HepG2 (cell line): ENCODE results near the gene RASGRP1. TPM values are rescaled to one million over a fixed set of nuclear protein-coding genes. Genes with fewer than 3 reads are reported as not detected.

Experiments used
- ATAC-seq: fragments of 200-7000 bp; cut with Tn5 transposase; 3 replicates; pipeline ENCODE4 v1.9.1; 2020; ENCODE audit warnings: mild to moderate bottlenecking, moderate library complexity
- BruUV-seq: library from RNA; stranded (reverse); fragments of 400-500 nt; replicated peaks from 2 replicates; lab custom pipeline; 2021; lab: Mats Ljungman, UMichigan
- CTCF ChIA-PET: fragments of 300-600 bp; formaldehyde crosslinking; extraction: SDS; loops from one replicate; lab custom pipeline; 2021; ENCODE audit warnings: low total read pairs, inconsistent platforms, low intra/inter-chr PET ratio; lab: Yijun Ruan, JAX
- POLR2A ChIA-PET: fragments of 350-600 bp; sonication (Branson Sonifier 250); formaldehyde crosslinking; loops from one replicate; lab custom pipeline; 2020; ENCODE audit warnings: antibody characterized with exemption, inconsistent platforms; lab: Yijun Ruan, JAX
- DNase-seq: peaks from one replicate; pipeline ENCODE4 v3.0.0-alpha.2; 2015; ENCODE audit warnings: low spot score
- FAIRE-seq: peaks from 3 replicates; lab custom pipeline; 2011; peaks lifted over from hg19 to GRCh38; lab: Jason Lieb, UNC
- H2AFZ ChIP-seq: one replicate; pipeline ENCODE4 v1.6.1; 2011; ENCODE audit warnings: low read length, inconsistent platforms
- H3K27ac ChIP-seq: fragments of 300-600 bp; 3 replicates; pipeline ENCODE4 v1.8.0; 2011; ENCODE audit warnings: mixed run types, mild to moderate bottlenecking, mixed read lengths, low read length, inconsistent platforms; ENCODE audit not compliant: insufficient read depth; ENCODE audit errors: extremely low read length
- H3K27me3 ChIP-seq, 2 experiments: fragments of 200-600 bp in 1 of 2; 2 replicates in 1 of 2; 3 replicates in 1 of 2; pipeline versions ENCODE4 v1.6.0 to v1.8.0; 2011; ENCODE audit warnings: low read length in 2 of 2, mild to moderate bottlenecking in 2 of 2, moderate library complexity in 2 of 2, inconsistent platforms in 1 of 2; ENCODE audit not compliant: insufficient read depth in 2 of 2, control insufficient read depth in 1 of 2
- H3K36me3 ChIP-seq, 2 experiments: fragments of 200-600 bp in 1 of 2; replicated peaks in 1 of 2; 2 replicates in 1 of 2; 3 replicates in 1 of 2; pipeline versions ENCODE4 v1.5.1 to v1.8.0; 2011; ENCODE audit warnings: low read length in 2 of 2, inconsistent platforms in 1 of 2; ENCODE audit not compliant: insufficient read depth in 2 of 2, control insufficient read depth in 1 of 2
- H3K4me1 ChIP-seq: 2 replicates; pipeline ENCODE4 v1.5.1; 2012; ENCODE audit warnings: low read length, inconsistent platforms; ENCODE audit not compliant: insufficient read depth
- H3K4me2 ChIP-seq: 2 replicates; pipeline ENCODE4 v1.6.0; 2011; ENCODE audit warnings: low read depth, low read length, inconsistent platforms
- H3K4me3 ChIP-seq, 3 experiments: fragments of 200-600 bp in 1 of 3; sonication (generic), shearing (Covaris generic) in 1 of 3; replicated peaks in 1 of 3; 2 replicates each; pipeline ENCODE4 v1.5.1; 2011 to 2016; ENCODE audit warnings: low read length in 3 of 3, inconsistent platforms in 2 of 3, low read depth in 2 of 3, mild to moderate bottlenecking in 2 of 3, control low read depth in 1 of 3, mixed read lengths in 1 of 3; ENCODE audit not compliant: insufficient read depth in 1 of 3
- H3K79me2 ChIP-seq: one replicate; pipeline ENCODE4 v1.6.1; 2011; ENCODE audit warnings: low read length, inconsistent platforms; ENCODE audit not compliant: insufficient read depth
- H3K9ac ChIP-seq: 2 replicates; pipeline ENCODE4 v1.6.0; 2011; ENCODE audit warnings: mild to moderate bottlenecking, low read depth, low read length, inconsistent platforms; ENCODE audit not compliant: insufficient read depth
- H3K9me3 ChIP-seq: 2 replicates; pipeline ENCODE4 v1.5.1; 2012; ENCODE audit warnings: mild to moderate bottlenecking, low read length
- H4K20me1 ChIP-seq: 2 replicates; pipeline ENCODE4 v1.6.0; 2011; ENCODE audit warnings: inconsistent platforms, mild to moderate bottlenecking, low read length, moderate library complexity; ENCODE audit not compliant: insufficient read depth
- CENPT ChIP-seq: sonication (generic); formaldehyde crosslinking; IDR thresholded peaks from 2 replicates; pipeline ENCODE4 v1.8.0; 2022; ENCODE audit warnings: low read depth, mild to moderate bottlenecking, moderate library complexity, missing genetic modification reagents
- DNMT3B ChIP-seq: conservative IDR thresholded peaks from 2 replicates; pipeline ENCODE4 v1.6.1; 2016; ENCODE audit warnings: missing biosample characterization, control low read depth
- FOXK1 ChIP-seq: sonication (generic); formaldehyde crosslinking; IDR thresholded peaks from 2 replicates; pipeline ENCODE4 v1.4.0; 2020; ENCODE audit warnings: low read depth, missing genetic modification reagents, borderline replicate concordance
- KDM2A ChIP-seq: sonication (generic); formaldehyde crosslinking; IDR thresholded peaks from 2 replicates; pipeline ENCODE4 v1.4.0; 2020; ENCODE audit warnings: low read depth, missing genetic modification reagents, borderline replicate concordance
- NFIC ChIP-seq: IDR thresholded peaks from 2 replicates; pipeline ENCODE4 v1.6.1; 2012; ENCODE audit warnings: mild to moderate bottlenecking, low read length, inconsistent platforms
- PATZ1 ChIP-seq: sonication (generic); formaldehyde crosslinking; IDR thresholded peaks from 2 replicates; pipeline ENCODE4 v1.4.0; 2020; ENCODE audit warnings: missing genetic modification reagents
- ZBTB1 ChIP-seq: sonication (generic); formaldehyde crosslinking; IDR thresholded peaks from 2 replicates; pipeline ENCODE4 v1.4.0; 2020; ENCODE audit warnings: missing genetic modification reagents, borderline replicate concordance
- ZNF724P ChIP-seq: sonication (generic); formaldehyde crosslinking; IDR thresholded peaks from 2 replicates; pipeline ENCODE4 v1.8.0; 2022; ENCODE audit warnings: missing genetic modification reagents, borderline replicate concordance
- WGBS: methylation state at CpG from one replicate; pipeline ENCODE4 v1.1.6; 2017; ENCODE audit warnings: low lambda C conversion rate; 5-methylcytosine and 5-hydroxymethylcytosine counted together
- in situ Hi-C: cut with HindIII; loops from 2 replicates; pipeline ENCODE4 v1.10.0; 2017; ENCODE audit warnings: low pct_unique_long_range_greater_than_20kb; ENCODE audit not compliant: extremely low pct_ligation_motif_present
- intact Hi-C: fragments of 100-400 bp; cut with micrococcal nuclease; formaldehyde crosslinking; loops from one replicate; pipeline ENCODE4 v1.10.0; 2022; ENCODE audit not compliant: unreplicated experiment
- polyA plus RNA-seq, 8 experiments: library from polyadenylated mRNA; depleted of rRNA in 3 of 8; stranded (reverse) in 7 of 8; unstranded in 1 of 8; fragments of >200 nt; fragmentation: Illumina TruSeq in 4 of 8; extraction: Trizol in 4 of 8; gene quantifications; 2 replicates each; pipeline versions ENCODE4 v1.2.1 to v1.2.3, GENCODE V29; 2011 to 2016; ENCODE audit warnings: low read depth in 4 of 8, missing spikeins in 1 of 8, mixed read lengths in 1 of 8; ENCODE audit not compliant: insufficient read depth in 1 of 8
- total RNA-seq, 5 experiments: library from RNA; depleted of rRNA; stranded (reverse); fragments of >200 nt; fragmentation: Illumina TruSeq; extraction: Trizol; gene quantifications; 2 replicates each; pipeline ENCODE4 v1.2.3, GENCODE V29; 2016; ENCODE audit warnings: low read depth in 1 of 5
- TF ChIP-seq, protein P1 (sequence below): sonication (generic); formaldehyde crosslinking; IDR thresholded peaks from 2 replicates; pipeline ENCODE4 v1.8.0; 2023; ENCODE audit warnings: mild to moderate bottlenecking, missing genetic modification reagents

RASGRP1 gene
- total and polyA plus RNA-seq, 2 of the 13 experiments (the other 11 are each of a cell fraction or from before 2014, with no cell fraction given) = 0.07 TPM; not detected in 1

GRCh38 chr15:38559131-38559530 lies 5.5 kb downstream of the RASGRP1 start:
- FAIRE-seq = no peak
- CTCF ChIA-PET = no interaction called here
- H3K79me2 ChIP-seq = no peaks in the 10 kb centered on the region
- no peak overlapping the region for H3K4me3 ChIP-seq
- no peaks in the 10 kb centered on the region for H3K9me3 ChIP-seq
- H3K27me3 ChIP-seq = peaks cover 1 to 13% of the 10 kb centered on the region in 2 experiments; a peak in 3 of 5 replicates
- in situ Hi-C loops = no loop called here
- no peak for DNase-seq
- POLR2A ChIA-PET = no interaction called here
- H3K4me2 ChIP-seq = no peak overlapping the region
- TF ChIP-seq FOXK1 (CRISPR knock-in tag) (no peak), DNMT3B (CRISPR knock-in tag) (no peak), CENPT (CRISPR knock-in tag) (no peak), ZBTB1 (no peak), NFIC (no peak), ZNF724P (CRISPR knock-in tag) (no peak), KDM2A (CRISPR knock-in tag) (no peak), PATZ1 (CRISPR knock-in tag) (no peak)
- TF ChIP-seq, protein P1, sequence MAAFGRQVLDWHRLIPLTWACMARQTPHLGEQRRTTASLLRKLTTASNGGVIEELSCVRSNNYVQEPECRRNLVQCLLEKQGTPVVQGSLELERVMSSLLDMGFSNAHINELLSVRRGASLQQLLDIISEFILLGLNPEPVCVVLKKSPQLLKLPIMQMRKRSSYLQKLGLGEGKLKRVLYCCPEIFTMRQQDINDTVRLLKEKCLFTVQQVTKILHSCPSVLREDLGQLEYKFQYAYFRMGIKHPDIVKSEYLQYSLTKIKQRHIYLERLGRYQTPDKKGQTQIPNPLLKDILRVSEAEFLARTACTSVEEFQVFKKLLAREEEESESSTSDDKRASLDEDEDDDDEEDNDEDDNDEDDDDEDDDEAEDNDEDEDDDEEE = no peak
- TF ChIP-seq, all 625 proteins: peak for 0
- H2AFZ ChIP-seq = no peak overlapping the region
- no peak overlapping the region for H3K27ac ChIP-seq
- no peaks in the 10 kb centered on the region for H3K36me3 ChIP-seq
- intact Hi-C loops = no loop called here
- no peaks in the 10 kb centered on the region for H3K4me1 ChIP-seq
- H3K9ac ChIP-seq = no peak overlapping the region
- no peak for ATAC-seq
- no TSS peak for BruUV-seq
- no peaks in the 10 kb centered on the region for H4K20me1 ChIP-seq
- 1% methylated on average over 4 of the region's 4 CpGs for WGBS
